ENCODE results near the gene GCLM. TPM values are rescaled to one million over a fixed set of nuclear protein-coding genes. Genes with fewer than 3 reads are reported as not detected.

Gene GCLM
- total and polyA plus RNA-seq, 12 donors, result 3.9 to 81.3 (median 30.0) TPM

DNA sequence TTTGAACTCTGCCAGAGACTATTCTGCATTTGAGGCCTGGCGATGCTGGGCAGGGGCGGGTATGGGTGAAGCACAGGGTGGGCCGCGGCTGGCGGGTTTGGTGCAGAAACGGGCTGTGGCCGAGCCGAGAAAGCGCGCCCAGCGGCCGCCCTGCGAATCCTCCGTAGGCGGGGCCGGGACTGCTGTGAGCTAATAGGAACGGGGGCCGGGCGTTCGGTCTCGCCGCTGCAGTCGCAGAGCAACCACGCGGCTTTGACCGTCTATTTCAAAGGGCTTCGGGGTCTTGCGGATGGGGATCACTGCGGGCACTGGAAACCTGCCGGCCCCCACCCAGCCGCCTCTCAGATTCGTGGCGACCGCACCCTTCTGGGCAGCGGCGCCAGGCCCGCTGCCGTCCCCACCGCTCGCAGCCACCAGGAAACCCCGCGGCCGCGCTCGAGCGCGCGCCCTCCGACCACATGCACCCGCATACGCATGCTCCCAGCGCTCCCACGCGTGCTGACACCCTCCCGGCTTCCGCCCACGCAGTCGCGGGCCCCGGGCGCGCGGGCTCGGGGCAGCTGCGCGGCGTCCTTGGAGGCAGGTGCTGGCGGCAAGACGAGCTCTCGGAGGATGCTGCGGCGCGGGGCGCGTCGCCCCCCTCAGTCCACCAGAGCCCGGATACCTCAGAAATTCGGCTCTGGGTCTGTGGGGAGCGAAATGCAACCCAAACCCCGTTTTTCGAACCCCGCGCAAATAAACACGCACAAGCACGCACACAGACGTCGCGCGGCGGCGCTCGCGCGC lies 62.8 kb downstream of the GCLM start:
- H3K36me3 ChIP-seq (replicated peaks in 1 of 2), result no peaks in the 10 kb centered on the region
- intact Hi-C loops (cut with DNase I), result loop anchor here (10.0 kb wide), 4 partner anchors 212 to 542 kb away; partner anchors contain the start of gene FNBP1L (in 1 of the 2)

DNA sequence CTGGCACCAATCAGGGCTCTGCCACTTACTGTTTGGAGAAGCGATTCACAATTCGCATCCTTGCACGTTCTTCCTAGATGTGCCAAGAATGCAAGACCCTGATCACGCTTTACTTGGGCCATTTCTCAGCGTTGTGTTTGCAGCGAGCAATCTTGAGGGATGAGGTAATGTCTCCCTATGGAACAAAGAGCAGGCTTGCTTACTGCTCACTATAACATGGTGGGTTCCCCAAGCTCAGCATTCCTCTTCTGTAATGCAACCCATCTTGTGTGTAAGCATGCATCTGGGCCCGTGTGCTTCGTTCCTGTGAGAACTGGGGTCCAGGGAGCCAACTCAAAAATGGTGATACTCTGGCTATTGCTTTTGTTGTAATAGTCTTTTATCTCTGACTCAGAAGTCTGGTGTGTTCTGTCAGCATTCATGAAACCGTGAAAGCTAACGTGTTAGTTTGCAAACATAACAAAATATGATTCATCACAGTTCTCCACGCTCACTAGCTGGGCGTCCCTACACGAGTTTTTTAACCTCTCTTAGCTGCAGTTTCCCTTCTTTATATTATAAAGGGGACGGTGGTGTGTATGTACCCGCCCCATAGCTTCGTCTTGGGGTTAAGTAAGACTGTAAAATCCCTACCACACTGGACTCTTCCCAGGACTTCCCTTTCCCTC lies 63.6 kb downstream of the GCLM start:
- DNase-seq, result peak in 4 of 7 donors; percentile 18 to 29 (median 22)
- intact Hi-C loops (cut with DNase I), result loop anchor here (10.0 kb wide), 4 partner anchors 211 to 541 kb away; partner anchors contain the start of gene FNBP1L (in 1 of the 2)
- peaks cover 11 to 24% of the 10 kb centered on the region in 2 donors for H3K4me1 ChIP-seq (replicated peaks in 1 of 2)
- TF ChIP-seq, protein P1, sequence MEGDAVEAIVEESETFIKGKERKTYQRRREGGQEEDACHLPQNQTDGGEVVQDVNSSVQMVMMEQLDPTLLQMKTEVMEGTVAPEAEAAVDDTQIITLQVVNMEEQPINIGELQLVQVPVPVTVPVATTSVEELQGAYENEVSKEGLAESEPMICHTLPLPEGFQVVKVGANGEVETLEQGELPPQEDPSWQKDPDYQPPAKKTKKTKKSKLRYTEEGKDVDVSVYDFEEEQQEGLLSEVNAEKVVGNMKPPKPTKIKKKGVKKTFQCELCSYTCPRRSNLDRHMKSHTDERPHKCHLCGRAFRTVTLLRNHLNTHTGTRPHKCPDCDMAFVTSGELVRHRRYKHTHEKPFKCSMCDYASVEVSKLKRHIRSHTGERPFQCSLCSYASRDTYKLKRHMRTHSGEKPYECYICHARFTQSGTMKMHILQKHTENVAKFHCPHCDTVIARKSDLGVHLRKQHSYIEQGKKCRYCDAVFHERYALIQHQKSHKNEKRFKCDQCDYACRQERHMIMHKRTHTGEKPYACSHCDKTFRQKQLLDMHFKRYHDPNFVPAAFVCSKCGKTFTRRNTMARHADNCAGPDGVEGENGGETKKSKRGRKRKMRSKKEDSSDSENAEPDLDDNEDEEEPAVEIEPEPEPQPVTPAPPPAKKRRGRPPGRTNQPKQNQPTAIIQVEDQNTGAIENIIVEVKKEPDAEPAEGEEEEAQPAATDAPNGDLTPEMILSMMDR (IDR thresholded peaks at IDR 0.05), result no peak
- no peak for TF ChIP-seq POLR2A (IDR thresholded peaks at IDR 0.05)
- H3K27me3 ChIP-seq, result no peaks in the 10 kb centered on the region
- 23 to 26% (median 24%) methylated on average over 14 to 16 of the region's 16 CpGs for WGBS, 4 donors
- no peaks in the 10 kb centered on the region for H3K9me3 ChIP-seq (replicated peaks in 1 of 3)
- peak overlapping the region in 3 of 4 donors; percentile 66 to 78 (median 72) for H3K4me3 ChIP-seq
- no peaks in the 10 kb centered on the region for H3K36me3 ChIP-seq (replicated peaks in 1 of 2)
- peak overlapping the region; percentile 87 to 95 (median 95) for H3K27ac ChIP-seq

More for the DNA sequence above, 62.8 kb downstream of the GCLM start:
- Histone ChIP-seq H3K9me3 (replicated peaks in 1 of 3) (no peaks in the 10 kb centered on the region), H3K4me1 (replicated peaks in 1 of 2) (peaks cover 11 to 24% of the 10 kb centered on the region in 2 donors), H3K4me3 (peak overlapping the region; percentile 66 to 78 (median 74)), H3K27me3 (no peaks in the 10 kb centered on the region), H3K27ac (peak overlapping the region; percentile 87 to 95 (median 95))
- TF ChIP-seq, protein P1 (IDR thresholded peaks at IDR 0.05), result peak in 5 of 6 experiments; percentile 15 to 59 (median 47)
- peak; percentile 39 to 81 for TF ChIP-seq POLR2A (IDR thresholded peaks at IDR 0.05)
- WGBS, 4 donors, result 0 to 1% (median 0%) methylated on average over 4 to 92 of the region's 94 CpGs
- DNase-seq, result peak; percentile 86 to 94 (median 91)

DNA sequence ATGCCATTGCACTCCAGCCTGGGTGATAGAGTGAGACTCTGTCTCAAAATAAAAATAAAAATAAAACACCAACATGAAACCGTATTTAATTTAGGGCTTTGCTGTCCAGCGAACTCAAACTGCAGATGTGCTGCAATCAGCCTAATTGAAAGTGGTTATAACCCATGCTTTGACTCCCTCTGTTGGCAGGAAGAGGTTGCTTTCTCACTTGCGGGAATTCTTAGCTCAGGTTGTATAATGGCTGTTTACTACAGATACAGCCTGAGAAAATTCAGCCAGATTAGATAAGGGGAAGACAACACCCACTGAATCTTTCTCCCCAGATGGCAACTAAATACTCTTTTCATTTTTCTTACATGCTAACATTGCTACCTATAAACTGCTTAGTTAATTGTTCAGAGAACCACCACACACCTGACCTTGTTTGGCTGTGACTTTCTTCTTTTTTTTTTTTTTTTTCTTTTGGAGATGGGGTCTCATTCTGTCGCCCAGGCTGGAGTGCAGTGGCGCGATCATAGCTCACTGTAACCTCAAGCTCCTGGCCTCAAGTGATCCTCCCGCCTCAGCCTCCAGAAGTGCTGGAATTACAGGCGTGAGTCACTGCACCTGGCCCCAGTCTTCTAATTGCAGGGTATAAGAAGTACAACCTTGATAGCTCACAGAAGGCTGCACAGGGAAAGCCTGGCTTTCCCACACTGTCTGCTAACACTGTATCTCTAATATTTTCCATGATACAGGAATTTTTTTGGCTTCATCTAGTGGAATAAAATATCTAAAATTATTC lies 64.8 kb downstream of the GCLM start:
- no peaks in the 10 kb centered on the region for H3K27me3 ChIP-seq
- intact Hi-C loops (cut with DNase I), result loop anchor here (10.0 kb wide), 4 partner anchors 210 to 540 kb away; partner anchors contain the start of gene FNBP1L (in 1 of the 2)
- 46 to 50% (median 49%) methylated on average over 8 of the region's 8 CpGs for WGBS, 4 donors
- H3K4me1 ChIP-seq (replicated peaks in 1 of 2), result peaks cover 11 to 29% of the 10 kb centered on the region in 2 donors
- no peaks in the 10 kb centered on the region for H3K9me3 ChIP-seq (replicated peaks in 1 of 3)
- peak; percentile 44 to 79 (median 64) for DNase-seq
- TF ChIP-seq, protein P1 (IDR thresholded peaks at IDR 0.05), result peak; percentile 40 to 84 (median 74)
- no peak for TF ChIP-seq POLR2A (IDR thresholded peaks at IDR 0.05)
- no peaks in the 10 kb centered on the region for H3K36me3 ChIP-seq (replicated peaks in 1 of 2)
- no peak overlapping the region for H3K4me3 ChIP-seq
- peak overlapping the region in 2 of 5 donors; percentile 32 to 95 for H3K27ac ChIP-seq

Data from adrenal gland (tissue), 12 donors.